ENCODE results near the gene UNC45B. TPM values are rescaled to one million over a fixed set of nuclear protein-coding genes. Genes with fewer than 3 reads are reported as not detected.

UNC45B gene
- total and polyA plus RNA-seq, 2 donors (not counting 3 experiments of a cell fraction or from before 2014, with no cell fraction given), result not detected

DNA sequence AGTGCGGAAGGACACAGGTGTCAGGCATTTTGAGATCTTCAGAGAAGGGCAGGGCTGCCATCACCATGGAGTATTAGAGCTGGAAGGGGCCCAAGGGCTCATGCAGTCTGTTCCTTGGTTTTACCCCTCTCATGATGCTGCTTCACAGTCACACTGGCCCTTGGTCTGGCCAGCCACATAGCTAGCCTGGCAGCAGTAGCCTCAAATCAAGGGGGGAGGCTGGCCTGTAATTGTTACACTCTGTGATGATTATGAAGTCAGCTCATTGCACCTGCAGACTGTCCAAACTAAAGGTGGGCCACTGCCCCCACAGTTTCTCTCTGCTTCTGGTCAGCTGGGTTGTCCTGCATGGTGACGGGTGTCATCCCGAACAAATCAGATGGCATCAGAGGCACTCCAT lies 26.3 kb upstream of the UNC45B start, which contains the start of gene FNDC8:
TSS of gene FNDC8 (plus strand) at position 301 of the 400 bp plus-strand sequence. CDS start at position 380, 79 bp downstream.
- ChIA-PET CTCF (interaction anchor here (0.6 to 6.0 kb wide), 5 partner anchors 32 to 578 kb away, joined by 3 to 100 read pairs (median 38); no protein-coding TSS in a partner anchor), POLR2A (no interaction called here)
- intact Hi-C loops (cut with micrococcal nuclease), result no loop called here
- no peak within 1 kb of the TSS for H3K4me3 ChIP-seq (replicated peaks in 1 of 3; ENCODE audit: insufficient read depth in 1 of 3, low read depth in 1 of 3, low read length in 3 of 3)
- no peak within 1 kb of the TSS for H2AFZ ChIP-seq (ENCODE audit: low read depth, low read length)
- DNase-seq (ENCODE audit: low read depth, low spot score) (no peak), FAIRE-seq (no peak)
- no peaks in the 10 kb centered on the region for H3K36me3 ChIP-seq (ENCODE audit: control insufficient read depth in 2 of 2, extremely low read depth in 1 of 2, insufficient read depth in 2 of 2, low read length in 2 of 2)
- TF ChIP-seq FOS (IDR thresholded peaks at IDR 0.05; ENCODE audit: borderline replicate concordance, insufficient read depth, low read length), result no peak
- no peak for TF ChIP-seq JUN (IDR thresholded peaks at IDR 0.05; ENCODE audit: borderline replicate concordance, insufficient read depth, insufficient read length, low read depth)
- TF ChIP-seq POLR2AphosphoS5 (IDR thresholded peaks at IDR 0.05; ENCODE audit: insufficient read depth, low read depth, low read length), result no peak
- no peak for TF ChIP-seq MYC (IDR thresholded peaks at IDR 0.05; ENCODE audit: low read depth, low read length)
- TF ChIP-seq MAX (IDR thresholded peaks at IDR 0.05; ENCODE audit: insufficient read depth, insufficient read length), result no peak
- TF ChIP-seq, protein P1, sequence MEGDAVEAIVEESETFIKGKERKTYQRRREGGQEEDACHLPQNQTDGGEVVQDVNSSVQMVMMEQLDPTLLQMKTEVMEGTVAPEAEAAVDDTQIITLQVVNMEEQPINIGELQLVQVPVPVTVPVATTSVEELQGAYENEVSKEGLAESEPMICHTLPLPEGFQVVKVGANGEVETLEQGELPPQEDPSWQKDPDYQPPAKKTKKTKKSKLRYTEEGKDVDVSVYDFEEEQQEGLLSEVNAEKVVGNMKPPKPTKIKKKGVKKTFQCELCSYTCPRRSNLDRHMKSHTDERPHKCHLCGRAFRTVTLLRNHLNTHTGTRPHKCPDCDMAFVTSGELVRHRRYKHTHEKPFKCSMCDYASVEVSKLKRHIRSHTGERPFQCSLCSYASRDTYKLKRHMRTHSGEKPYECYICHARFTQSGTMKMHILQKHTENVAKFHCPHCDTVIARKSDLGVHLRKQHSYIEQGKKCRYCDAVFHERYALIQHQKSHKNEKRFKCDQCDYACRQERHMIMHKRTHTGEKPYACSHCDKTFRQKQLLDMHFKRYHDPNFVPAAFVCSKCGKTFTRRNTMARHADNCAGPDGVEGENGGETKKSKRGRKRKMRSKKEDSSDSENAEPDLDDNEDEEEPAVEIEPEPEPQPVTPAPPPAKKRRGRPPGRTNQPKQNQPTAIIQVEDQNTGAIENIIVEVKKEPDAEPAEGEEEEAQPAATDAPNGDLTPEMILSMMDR (IDR thresholded peaks at IDR 0.05; ENCODE audit: extremely low read depth in 1 of 2, insufficient read depth in 1 of 2, low read depth in 1 of 2, low read length in 2 of 2), result no peak
- no peak for TF ChIP-seq POLR2A (IDR thresholded peaks at IDR 0.05; ENCODE audit: low read depth, low read length)
- TF ChIP-seq GATA2 (IDR thresholded peaks at IDR 0.05; ENCODE audit: insufficient read depth, insufficient read length, low read depth, low read length), result no peak
- no TSS peak for BruUV-seq (replicated peaks)
- dilution Hi-C loops (cut with MboI; ENCODE audit: extremely low pct_ligation_motif_present, low sequenced_read_pairs), result loop anchor here (25.0 kb wide), 1 partner anchor 134 kb away; the partner anchor contains the start of gene LIG3
- no peak within 1 kb of the TSS for H3K4me2 ChIP-seq (ENCODE audit: insufficient read depth, low read length)
- H3K9me3 ChIP-seq (replicated peaks; ENCODE audit: control insufficient read depth, insufficient read depth, low read length), result no peaks in the 10 kb centered on the region
- H3K9me1 ChIP-seq (replicated peaks; ENCODE audit: control insufficient read depth, extremely low read depth, insufficient read depth, low read length), result no peaks in the 10 kb centered on the region
- peaks cover 11% of the 10 kb centered on the region for H3K4me1 ChIP-seq (ENCODE audit: control insufficient read depth, extremely low read depth, insufficient read depth, low read length)
- H3K79me2 ChIP-seq (ENCODE audit: control insufficient read depth, insufficient read depth, low read length), result peaks cover 2% of the 10 kb centered on the region
- H3K27me3 ChIP-seq (ENCODE audit: control insufficient read depth in 2 of 2, insufficient read depth in 2 of 2, low read length in 2 of 2), result no peaks in the 10 kb centered on the region
- no peaks in the 10 kb centered on the region for H4K20me1 ChIP-seq (replicated peaks; ENCODE audit: control insufficient read depth, extremely low read depth, insufficient read depth, low read length)
- no peak within 1 kb of the TSS for H3K27ac ChIP-seq (ENCODE audit: insufficient read depth, low read depth, low read length)
- no peak within 1 kb of the TSS for H3K9ac ChIP-seq (replicated peaks; ENCODE audit: extremely low read depth, insufficient read depth, low read length)

Data from endothelial cell of umbilical vein (primary cell).